ENCODE results near the gene IFNA2.
"Not testable (repeated sequence)": the region's sequence is repeated elsewhere in the genome, so short reads cannot be mapped to it uniquely, and the experiment has no call there.

IFNA2 gene

GRCh38 chr9:21381448-21382339 is 3.5 kb downstream of the IFNA2 start:
- DNase-seq (ENCODE audit: low read depth) = no peak

- not testable (repeated sequence) for DNase-seq (ENCODE audit: low read depth)
Observed at GRCh38 chr9:21371467-21371866, 13.7 kb downstream of the IFNA2 start.

DNA sequence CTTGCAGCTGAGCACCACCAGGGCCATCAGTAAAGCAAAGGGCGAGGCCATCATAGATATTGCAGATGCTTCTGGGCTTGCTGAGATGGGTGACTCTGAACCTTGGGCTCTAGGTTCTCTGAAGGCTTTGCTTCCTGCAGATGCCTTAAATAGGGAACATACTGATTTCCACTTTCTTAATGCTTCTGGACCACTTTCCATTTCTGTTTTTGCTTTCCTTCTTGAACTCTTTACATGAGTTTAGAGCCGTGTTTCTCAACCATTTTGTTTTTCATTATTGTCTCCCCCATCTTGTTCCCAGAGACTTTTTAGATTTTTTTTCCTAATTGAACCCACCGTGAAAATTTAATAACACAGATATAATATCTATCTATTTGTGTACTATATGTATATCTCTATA is 17.2 kb downstream of the IFNA2 start, which contains the start of gene IFNA13:
Gene IFNA13, minus strand, starts transcription at position 101 of the 400 bp plus-strand sequence. Its CDS starts 47 bp downstream, at position 54.
- DNase-seq (ENCODE audit: low read depth) = no peak

- not testable (repeated sequence) for DNase-seq (ENCODE audit: low read depth)
Observed at GRCh38 chr9:21367169-21367568, 18.0 kb downstream of the IFNA2 start.

- no peak for DNase-seq (ENCODE audit: low read depth)
Observed at GRCh38 chr9:21362287-21362686, 22.9 kb downstream of the IFNA2 start.

DNA sequence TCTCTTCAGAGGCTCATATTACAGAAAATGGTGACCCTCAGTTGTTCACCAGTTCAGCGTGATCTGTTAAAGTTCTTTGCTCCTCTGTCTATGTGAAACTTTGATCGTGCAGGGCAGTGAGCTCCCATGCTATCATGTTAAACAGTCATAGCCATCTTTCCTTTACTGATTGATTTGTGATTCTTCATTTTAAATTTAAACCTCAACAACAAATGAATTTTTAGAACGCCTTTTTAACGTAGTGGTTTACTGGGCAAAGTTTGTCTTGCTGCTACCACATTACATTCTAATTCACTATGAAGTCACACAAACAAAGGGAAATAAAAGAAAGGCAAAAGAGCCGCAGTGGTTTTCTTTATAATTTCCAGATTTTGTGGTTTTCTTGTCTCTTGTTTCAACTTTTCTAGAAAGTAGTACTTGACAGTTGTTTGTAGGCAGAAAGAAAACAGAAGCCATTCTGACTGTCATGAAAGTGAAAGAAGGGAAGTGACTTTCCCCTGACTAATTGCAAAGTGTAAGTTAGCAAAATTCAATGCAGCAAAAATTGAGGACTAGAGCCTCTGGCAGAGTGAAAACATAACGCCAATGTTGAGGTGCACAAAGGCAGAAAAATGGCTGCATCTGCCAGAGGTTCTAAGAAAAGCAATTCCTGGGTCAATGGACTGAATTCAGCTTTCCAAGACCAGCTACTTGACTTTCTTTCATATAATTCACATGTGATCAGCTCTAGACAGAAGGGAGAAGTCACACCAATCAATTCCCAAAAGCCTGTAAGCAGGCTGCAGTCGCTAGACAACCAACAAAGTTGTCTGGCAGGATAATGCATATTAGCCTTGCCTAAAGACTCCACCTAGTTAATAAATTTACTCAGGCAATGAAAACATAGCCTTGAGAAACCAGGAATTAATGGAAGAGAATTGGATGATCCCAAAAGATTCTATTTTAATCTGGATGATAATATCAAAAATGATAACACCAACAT is 27.4 kb downstream of the IFNA2 start:
- DNase-seq (ENCODE audit: low read depth) = no peak

DNA sequence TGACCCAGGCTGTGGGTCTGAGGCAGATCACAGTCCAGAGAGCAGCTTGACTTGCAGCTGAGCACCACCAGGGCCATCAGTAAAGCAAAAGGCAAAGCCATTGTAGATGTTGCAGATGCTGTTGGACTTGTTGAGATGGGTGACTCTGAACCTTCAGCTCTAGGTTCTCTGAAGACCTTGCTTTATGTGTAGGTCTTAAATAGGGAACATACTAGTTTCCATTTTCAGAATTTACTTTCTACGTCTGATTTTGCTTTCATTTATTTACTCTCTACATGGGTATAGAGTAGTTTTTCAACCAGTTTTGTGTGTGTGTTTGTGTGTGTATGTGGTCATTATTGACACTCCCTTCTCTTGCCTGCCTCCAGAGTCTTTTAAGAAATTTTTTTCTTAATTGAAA is 34.4 kb downstream of the IFNA2 start, which contains the start of gene IFNA6:
Gene IFNA6, minus strand, starts transcription at position 101 of the 400 bp plus-strand sequence. Its CDS starts 0 bp downstream, at position 101.
- DNase-seq (ENCODE audit: low read depth) = no peak

DNA sequence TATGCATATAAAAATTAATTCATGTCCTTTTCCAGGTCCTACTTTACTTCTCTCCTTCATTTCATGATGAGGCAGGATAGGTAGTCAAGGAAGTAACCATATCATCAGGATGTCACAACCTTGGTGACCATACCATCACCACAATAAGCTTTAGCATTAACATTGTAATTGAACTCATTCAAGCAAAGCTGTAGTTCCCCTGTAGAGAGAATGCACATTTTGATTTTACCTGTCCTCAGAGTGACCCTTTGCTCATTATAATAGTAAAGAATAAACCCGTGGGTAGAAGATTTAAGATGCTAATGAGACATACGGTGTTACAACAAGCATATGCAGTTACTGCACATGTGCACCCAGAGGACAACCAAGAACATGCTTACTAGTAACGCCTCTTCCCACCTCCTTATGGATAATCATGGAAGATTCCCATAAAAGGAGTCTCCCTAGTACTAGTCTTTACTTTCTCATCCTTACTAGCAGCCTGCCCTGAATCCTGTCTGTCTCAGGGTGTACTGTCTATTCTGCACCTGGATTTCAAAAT is 36.7 kb downstream of the IFNA2 start:
- no peak for DNase-seq (ENCODE audit: low read depth)

GRCh38 chr9:21340735-21341134 is 44.5 kb downstream of the IFNA2 start:
- DNase-seq (ENCODE audit: low read depth) = no peak

DNA sequence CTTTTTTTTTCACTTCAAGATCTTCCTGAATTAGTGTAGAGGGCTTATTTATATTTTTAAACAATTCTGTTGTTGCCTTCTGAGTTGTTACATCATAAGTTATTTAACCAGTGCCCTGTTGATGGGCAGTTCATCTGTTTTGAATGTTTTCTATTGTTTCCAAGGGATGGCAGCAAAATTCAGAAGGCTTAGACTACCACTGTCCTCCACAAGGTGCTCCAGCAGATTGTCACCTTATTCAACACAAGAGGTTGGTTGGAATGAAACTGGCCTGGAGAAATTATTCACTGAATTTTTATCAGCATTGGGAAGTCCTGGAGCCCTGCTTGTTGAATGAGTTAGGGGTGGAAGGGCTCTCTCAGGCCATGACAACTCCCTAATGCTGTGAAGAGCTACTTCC is 48.7 kb downstream of the IFNA2 start:
- no peak for DNase-seq (ENCODE audit: low read depth)

DNA sequence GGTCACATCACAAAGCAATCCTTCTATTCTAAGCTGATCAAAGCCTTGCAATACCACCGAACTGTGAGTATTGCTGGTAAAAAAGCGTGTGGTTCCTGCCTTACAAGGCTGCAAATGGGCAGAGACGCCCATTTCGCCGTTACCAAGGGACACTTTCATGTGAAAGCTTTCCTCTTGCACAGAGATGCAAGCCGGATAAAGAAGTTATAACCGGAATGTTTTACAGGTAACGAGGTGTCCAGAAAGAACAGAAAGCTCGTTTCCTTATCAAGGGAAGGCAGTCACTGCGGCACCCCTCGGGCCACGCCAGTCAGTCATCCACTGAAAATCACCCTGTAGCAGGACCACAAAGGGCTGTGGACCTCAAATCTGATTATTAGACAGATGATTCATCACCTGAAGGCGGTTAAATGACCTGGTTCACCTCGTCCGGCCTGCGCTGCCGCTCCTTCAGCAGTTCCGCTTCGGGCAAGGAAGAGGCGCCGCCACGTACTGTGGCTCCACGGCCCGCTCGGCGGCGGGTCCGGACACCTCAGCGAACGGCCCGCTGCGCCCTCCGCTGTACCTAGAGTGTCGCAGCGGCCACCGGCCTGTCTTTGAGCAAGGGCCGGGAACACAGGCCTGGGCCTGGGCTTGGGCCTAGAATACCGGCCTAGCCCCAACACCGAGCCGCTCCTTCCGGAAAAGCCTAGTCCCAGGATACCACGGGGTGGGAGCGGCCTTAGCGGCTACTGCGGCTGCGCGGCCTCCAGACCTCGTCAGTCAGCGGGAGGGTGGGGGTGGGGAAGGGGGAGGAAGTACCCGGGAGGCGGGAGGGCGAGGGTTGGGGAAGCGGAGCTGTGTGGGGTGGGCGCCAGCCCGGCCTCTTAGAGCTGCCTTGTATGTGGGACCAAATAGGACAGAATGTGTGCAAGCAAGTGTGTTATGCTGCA is 50.2 kb downstream of the IFNA2 start, which contains the start of gene KLHL9:
Gene KLHL9, minus strand, starts transcription at position 704 of the 932 bp plus-strand sequence. Its CDS starts 545 bp downstream, at position 159.
- peak; percentile 78 for DNase-seq (ENCODE audit: low read depth)
